Spleen (tissue), 7 donors: ENCODE measurements around the gene AGBL1.

ENCODE experiments used
- CTCF ChIP-seq, 11 experiments: fragments of 200-600 bp in 7 of 11; fragments of 450-650 bp in 4 of 11; sonication (generic) in 4 of 11; IDR thresholded peaks in 8 of 11; conservative IDR thresholded peaks in 3 of 11; 1 replicate in 7 of 11; 2 replicates in 4 of 11; pipeline versions ENCODE4 v1.4.0 to v1.8.0; 2016 to 2021; ENCODE audit warnings: antibody characterized with exemption in 11 of 11, inconsistent platforms in 4 of 11, mild to moderate bottlenecking in 1 of 11
- POLR2A ChIP-seq, 3 donors: fragments of 450-650 bp; IDR thresholded peaks; one replicate each; pipeline ENCODE4 v1.5.1; 2017; ENCODE audit warnings: antibody characterized with exemption in 3 of 3, mild to moderate bottlenecking in 1 of 3
- POLR2AphosphoS5 ChIP-seq, 3 donors: sonication (generic); formaldehyde crosslinking; IDR thresholded peaks; one replicate each; pipeline ENCODE4 v1.5.1; 2017; ENCODE audit warnings: antibody characterized with exemption in 3 of 3
- donor health status: DM: no; HTN: no; CAD: no; lungs with moderate emphysema.
- donor health status: DM: no; HTN: no; CAD: no.
- donor health status: DM: no; HTN: no; CAD: no.

DNA sequence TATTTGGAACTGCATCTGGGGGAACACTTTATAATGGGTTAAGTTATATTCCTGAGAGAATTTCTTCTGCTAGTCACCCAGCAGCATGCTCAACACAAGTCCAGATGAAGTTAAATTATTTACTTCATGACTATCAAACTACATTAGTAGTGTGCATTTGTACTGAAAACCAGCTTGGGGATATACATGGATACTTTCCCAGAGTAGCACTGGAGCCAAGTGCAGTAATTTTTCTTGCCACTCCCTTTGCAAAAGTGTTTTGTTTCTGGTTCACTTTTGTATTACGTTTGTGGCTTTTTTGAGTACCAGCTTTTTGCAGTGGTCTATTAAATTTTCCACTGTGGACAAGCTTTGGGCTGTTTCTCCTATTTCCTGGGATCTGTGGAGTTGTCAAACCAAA lies 243.0 kb downstream of the AGBL1 start:
- TF ChIP-seq CTCF (IDR thresholded peaks at IDR 0.05 in 8 of 11, conservative IDR thresholded peaks at IDR 0.05 in 3 of 11), result no peak
- TF ChIP-seq POLR2AphosphoS5 (IDR thresholded peaks at IDR 0.05), result no peak
- no peak for TF ChIP-seq POLR2A (IDR thresholded peaks at IDR 0.05)
